Measurements from ENCODE around the gene SLC6A16.
A peak's percentile ranks its signal among the peaks of the same experiment; 100 is the strongest.
"Not testable (repeated sequence)": the region's sequence is repeated elsewhere in the genome, so short reads cannot be mapped to it uniquely, and the experiment has no call there.

The SLC6A16 gene

DNA sequence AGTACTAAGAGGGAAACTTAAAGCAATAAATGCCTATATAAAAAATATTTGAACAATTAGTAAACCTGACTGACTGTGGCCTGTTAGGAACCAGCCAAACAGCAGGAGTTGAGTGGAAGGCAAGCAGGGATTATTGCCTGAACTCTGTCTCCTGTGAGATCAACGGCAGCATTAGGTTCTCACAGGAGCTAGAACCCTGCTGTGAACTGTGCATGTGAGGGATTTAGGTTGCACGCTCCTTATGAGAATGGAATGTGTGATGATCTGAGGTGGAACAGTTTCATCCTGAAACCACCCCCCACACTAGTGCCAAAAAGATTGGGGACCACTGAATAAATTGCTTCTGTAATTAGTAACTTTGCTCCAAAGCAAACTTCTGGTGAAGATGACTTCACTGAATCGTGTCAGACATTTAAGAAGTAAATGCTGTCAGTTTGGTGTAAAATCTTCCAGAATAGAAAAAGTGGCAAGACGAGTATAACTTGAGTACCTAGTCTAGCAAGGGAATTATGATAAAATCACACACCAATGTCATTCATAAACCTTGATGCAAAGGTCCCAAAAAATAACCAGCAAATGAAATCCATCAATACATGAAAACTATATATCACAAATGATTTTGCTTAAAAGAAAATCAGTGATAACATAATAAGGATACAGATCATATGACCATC lies 53.8 kb downstream of the SLC6A16 start:
- no peak for TF ChIP-seq SPI1 (IDR thresholded peaks at IDR 0.05; ENCODE audit: borderline replicate concordance, low read depth)
- no peak for TF ChIP-seq POLR2AphosphoS5 (IDR thresholded peaks at IDR 0.05; ENCODE audit: low read depth)
- TF ChIP-seq, protein P1, sequence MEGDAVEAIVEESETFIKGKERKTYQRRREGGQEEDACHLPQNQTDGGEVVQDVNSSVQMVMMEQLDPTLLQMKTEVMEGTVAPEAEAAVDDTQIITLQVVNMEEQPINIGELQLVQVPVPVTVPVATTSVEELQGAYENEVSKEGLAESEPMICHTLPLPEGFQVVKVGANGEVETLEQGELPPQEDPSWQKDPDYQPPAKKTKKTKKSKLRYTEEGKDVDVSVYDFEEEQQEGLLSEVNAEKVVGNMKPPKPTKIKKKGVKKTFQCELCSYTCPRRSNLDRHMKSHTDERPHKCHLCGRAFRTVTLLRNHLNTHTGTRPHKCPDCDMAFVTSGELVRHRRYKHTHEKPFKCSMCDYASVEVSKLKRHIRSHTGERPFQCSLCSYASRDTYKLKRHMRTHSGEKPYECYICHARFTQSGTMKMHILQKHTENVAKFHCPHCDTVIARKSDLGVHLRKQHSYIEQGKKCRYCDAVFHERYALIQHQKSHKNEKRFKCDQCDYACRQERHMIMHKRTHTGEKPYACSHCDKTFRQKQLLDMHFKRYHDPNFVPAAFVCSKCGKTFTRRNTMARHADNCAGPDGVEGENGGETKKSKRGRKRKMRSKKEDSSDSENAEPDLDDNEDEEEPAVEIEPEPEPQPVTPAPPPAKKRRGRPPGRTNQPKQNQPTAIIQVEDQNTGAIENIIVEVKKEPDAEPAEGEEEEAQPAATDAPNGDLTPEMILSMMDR (IDR thresholded peaks at IDR 0.05; ENCODE audit: insufficient read depth, low read length): no peak
- TF ChIP-seq, protein P2, sequence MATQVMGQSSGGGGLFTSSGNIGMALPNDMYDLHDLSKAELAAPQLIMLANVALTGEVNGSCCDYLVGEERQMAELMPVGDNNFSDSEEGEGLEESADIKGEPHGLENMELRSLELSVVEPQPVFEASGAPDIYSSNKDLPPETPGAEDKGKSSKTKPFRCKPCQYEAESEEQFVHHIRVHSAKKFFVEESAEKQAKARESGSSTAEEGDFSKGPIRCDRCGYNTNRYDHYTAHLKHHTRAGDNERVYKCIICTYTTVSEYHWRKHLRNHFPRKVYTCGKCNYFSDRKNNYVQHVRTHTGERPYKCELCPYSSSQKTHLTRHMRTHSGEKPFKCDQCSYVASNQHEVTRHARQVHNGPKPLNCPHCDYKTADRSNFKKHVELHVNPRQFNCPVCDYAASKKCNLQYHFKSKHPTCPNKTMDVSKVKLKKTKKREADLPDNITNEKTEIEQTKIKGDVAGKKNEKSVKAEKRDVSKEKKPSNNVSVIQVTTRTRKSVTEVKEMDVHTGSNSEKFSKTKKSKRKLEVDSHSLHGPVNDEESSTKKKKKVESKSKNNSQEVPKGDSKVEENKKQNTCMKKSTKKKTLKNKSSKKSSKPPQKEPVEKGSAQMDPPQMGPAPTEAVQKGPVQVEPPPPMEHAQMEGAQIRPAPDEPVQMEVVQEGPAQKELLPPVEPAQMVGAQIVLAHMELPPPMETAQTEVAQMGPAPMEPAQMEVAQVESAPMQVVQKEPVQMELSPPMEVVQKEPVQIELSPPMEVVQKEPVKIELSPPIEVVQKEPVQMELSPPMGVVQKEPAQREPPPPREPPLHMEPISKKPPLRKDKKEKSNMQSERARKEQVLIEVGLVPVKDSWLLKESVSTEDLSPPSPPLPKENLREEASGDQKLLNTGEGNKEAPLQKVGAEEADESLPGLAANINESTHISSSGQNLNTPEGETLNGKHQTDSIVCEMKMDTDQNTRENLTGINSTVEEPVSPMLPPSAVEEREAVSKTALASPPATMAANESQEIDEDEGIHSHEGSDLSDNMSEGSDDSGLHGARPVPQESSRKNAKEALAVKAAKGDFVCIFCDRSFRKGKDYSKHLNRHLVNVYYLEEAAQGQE (IDR thresholded peaks at IDR 0.05; ENCODE audit: insufficient replicate concordance, low read depth): no peak
- no peak for TF ChIP-seq GABPA (IDR thresholded peaks at IDR 0.05; ENCODE audit: low read depth)
- Histone ChIP-seq H3K27ac (replicated peaks) (no peak overlapping the region), H3K27me3 (ENCODE audit: insufficient read depth, poor library complexity, severe bottlenecking) (no peaks in the 10 kb centered on the region), H3K4me3 (replicated peaks; ENCODE audit: insufficient read depth, low read length) (no peak overlapping the region)
- DNase-seq (ENCODE audit: low read depth in 1 of 2, low spot score in 1 of 2): no peak

DNA sequence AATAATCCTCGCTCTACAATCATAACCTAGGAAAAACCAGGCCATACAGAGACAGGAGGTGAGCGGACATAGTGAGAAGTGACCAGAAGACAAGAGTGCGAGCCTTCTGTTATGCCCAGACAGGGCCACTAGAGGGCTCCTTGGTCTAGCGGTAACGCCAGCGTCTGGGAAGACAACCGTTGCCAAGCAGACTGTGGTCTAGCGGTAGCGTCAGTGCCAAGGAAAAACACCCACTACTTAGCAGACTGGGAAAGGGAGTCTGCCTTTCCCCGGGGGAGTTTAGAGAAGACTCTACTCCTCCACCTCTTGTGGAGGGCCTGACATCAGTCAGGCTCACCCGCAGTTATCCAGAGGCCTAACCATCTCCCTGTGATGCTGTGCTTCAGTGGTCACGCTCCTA lies 58.6 kb downstream of the SLC6A16 start:
- peak; percentile 1 to 51 for DNase-seq (ENCODE audit: low read depth in 1 of 2, low spot score in 1 of 2)
- TF ChIP-seq, protein P1 (IDR thresholded peaks at IDR 0.05; ENCODE audit: insufficient read depth, low read length): peak; percentile 2
- H3K27ac ChIP-seq (replicated peaks); H3K4me3 ChIP-seq (replicated peaks; ENCODE audit: insufficient read depth, low read length); H3K27me3 ChIP-seq (ENCODE audit: insufficient read depth, poor library complexity, severe bottlenecking): not testable (repeated sequence)

DNA sequence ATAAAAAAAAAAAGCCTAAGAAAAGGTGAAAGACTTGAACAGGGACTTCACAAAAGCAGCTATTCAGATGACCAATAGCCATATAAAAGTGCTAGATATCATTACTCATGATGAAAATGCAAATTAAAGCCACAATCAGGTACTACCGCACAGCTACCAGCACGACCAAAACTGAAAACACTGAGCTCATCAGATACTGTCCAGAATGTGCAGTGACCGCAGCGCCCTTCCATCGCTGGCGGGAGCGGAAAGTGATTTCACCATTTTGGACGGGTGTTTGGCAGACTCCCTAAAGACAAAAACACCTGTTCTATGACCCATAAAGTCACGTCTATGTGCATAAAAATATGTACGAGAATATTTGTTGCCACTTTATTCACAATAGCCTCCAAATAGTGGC lies 60.7 kb downstream of the SLC6A16 start:
- DNase-seq (ENCODE audit: low read depth in 1 of 2, low spot score in 1 of 2): no peak
- TF ChIP-seq POLR2AphosphoS5 (IDR thresholded peaks at IDR 0.05; ENCODE audit: low read depth) (no peak), GABPA (IDR thresholded peaks at IDR 0.05; ENCODE audit: low read depth) (no peak), SPI1 (IDR thresholded peaks at IDR 0.05; ENCODE audit: borderline replicate concordance, low read depth) (no peak)
- TF ChIP-seq, protein P1 (IDR thresholded peaks at IDR 0.05; ENCODE audit: insufficient read depth, low read length): no peak
- TF ChIP-seq, protein P2 (IDR thresholded peaks at IDR 0.05; ENCODE audit: insufficient replicate concordance, low read depth): no peak
- Histone ChIP-seq H3K4me3 (replicated peaks; ENCODE audit: insufficient read depth, low read length) (no peak overlapping the region), H3K27ac (replicated peaks) (no peak overlapping the region), H3K27me3 (ENCODE audit: insufficient read depth, poor library complexity, severe bottlenecking) (no peaks in the 10 kb centered on the region)

DNA sequence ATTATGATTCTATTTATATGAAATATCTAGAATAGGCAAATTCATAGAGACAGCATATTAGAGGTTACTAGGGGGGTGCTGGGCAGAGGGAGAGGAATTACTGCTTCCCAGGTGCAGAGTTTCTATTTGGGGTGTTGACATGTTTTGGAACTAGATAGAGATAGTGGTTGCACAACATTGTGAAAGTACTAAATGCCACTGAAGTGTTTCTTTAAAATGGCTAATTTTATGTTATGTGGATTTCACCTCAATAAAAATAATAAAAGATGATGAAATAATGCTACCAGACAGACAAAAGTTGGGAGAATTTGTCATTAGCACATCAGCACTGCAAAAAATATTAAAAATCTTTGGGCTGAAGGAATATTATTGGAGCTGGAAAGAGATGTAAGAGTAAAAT lies 63.4 kb downstream of the SLC6A16 start:
- Histone ChIP-seq H3K27me3 (ENCODE audit: insufficient read depth, poor library complexity, severe bottlenecking) (no peaks in the 10 kb centered on the region), H3K27ac (replicated peaks) (no peak overlapping the region), H3K4me3 (replicated peaks; ENCODE audit: insufficient read depth, low read length) (no peak overlapping the region)
- no peak for DNase-seq (ENCODE audit: low read depth in 1 of 2, low spot score in 1 of 2)
- TF ChIP-seq, protein P1 (IDR thresholded peaks at IDR 0.05; ENCODE audit: insufficient read depth, low read length): no peak
- TF ChIP-seq SPI1 (IDR thresholded peaks at IDR 0.05; ENCODE audit: borderline replicate concordance, low read depth) (no peak), POLR2AphosphoS5 (IDR thresholded peaks at IDR 0.05; ENCODE audit: low read depth) (no peak), GABPA (IDR thresholded peaks at IDR 0.05; ENCODE audit: low read depth) (no peak)
- TF ChIP-seq, protein P2 (IDR thresholded peaks at IDR 0.05; ENCODE audit: insufficient replicate concordance, low read depth): no peak

Measured in HL-60 (cell line).